Measurements from ENCODE around the gene SNUPN.

The SNUPN gene

GRCh38 chr15:75653347-75653913 is 27.9 kb upstream of the SNUPN start:
- H3K4me3 ChIP-seq (replicated peaks; ENCODE audit: low read depth, low read length), result no peak overlapping the region
- DNase-seq (ENCODE audit: extremely low read depth, low read depth), result no peak
- TF ChIP-seq CTCF (IDR thresholded peaks at IDR 0.05; ENCODE audit: low read depth, low read length, missing control alignments), result no peak

GRCh38 chr15:75651810-75652543 is 26.5 kb upstream of the SNUPN start:
- no peak for TF ChIP-seq CTCF (IDR thresholded peaks at IDR 0.05; ENCODE audit: low read depth, low read length, missing control alignments)
- no peak for DNase-seq (ENCODE audit: extremely low read depth, low read depth)
- H3K4me3 ChIP-seq (replicated peaks; ENCODE audit: low read depth, low read length), result peak overlapping the region; percentile 46

- no peak for TF ChIP-seq CTCF (IDR thresholded peaks at IDR 0.05; ENCODE audit: low read depth, low read length, missing control alignments)
- H3K4me3 ChIP-seq (replicated peaks; ENCODE audit: low read depth, low read length), result peak overlapping the region; percentile 46
- DNase-seq (ENCODE audit: extremely low read depth, low read depth), result no peak
Measured at GRCh38 chr15:75650908-75651809, 25.6 kb upstream of the SNUPN start.

- peak overlapping the region; percentile 61 for H3K4me3 ChIP-seq (replicated peaks; ENCODE audit: low read depth, low read length)
- DNase-seq (ENCODE audit: extremely low read depth, low read depth), result no peak
- no peak for TF ChIP-seq CTCF (IDR thresholded peaks at IDR 0.05; ENCODE audit: low read depth, low read length, missing control alignments)
Measured at GRCh38 chr15:75649848-75650247, 24.3 kb upstream of the SNUPN start.

- no peak for TF ChIP-seq CTCF (IDR thresholded peaks at IDR 0.05; ENCODE audit: low read depth, low read length, missing control alignments)
- H3K4me3 ChIP-seq (replicated peaks; ENCODE audit: low read depth, low read length), result peak overlapping the region; percentile 61
- DNase-seq (ENCODE audit: extremely low read depth, low read depth), result no peak
Measured at GRCh38 chr15:75649045-75649761, 23.7 kb upstream of the SNUPN start.

Measured in HFF-Myc (cell line).